ENCODE measurements around the gene PSMG1.
"Not testable (repeated sequence)": the region's sequence is repeated elsewhere in the genome, so short reads cannot be mapped to it uniquely, and the experiment has no call there.

The PSMG1 gene

DNA sequence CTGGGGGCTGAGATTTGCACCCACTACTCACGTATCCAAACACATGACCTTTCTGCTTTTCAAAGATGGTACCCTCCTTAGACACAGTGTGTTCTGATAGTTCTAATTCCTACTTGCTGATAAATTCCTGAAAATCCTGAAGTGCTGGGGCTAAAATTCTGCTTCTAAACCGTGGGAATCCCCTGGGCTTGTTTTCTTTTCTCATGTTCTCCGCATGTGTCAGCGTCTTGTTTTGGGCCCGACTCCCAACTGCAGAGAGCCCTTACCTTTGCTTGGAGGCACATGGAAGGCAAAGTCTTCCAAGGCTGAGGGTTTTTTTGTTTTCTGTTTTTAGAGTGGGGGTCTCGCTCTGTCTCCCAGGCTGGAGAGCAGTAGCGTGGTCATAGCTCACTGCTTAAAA lies 27.2 kb downstream of the PSMG1 start:
- no peak for DNase-seq (ENCODE audit: low spot score)

DNA sequence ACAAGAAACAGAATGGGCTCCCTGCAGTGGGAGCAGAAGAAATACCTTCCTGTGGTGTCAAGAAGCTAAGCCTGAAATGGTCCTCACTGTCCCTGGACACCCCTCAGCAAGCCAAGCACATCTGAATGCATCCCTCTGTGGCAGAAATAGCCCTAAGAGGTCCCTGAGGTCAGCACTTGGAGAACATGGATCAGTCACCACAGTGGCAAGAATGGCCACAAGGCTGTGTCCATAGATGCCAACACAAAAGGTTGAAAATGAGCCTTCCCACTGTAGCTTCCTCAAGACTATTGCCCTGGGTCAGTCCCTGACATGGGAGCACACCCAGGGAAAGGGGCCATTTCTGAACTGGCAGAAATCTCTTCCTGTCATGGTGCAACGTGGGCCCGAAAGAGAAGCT lies 27.7 kb downstream of the PSMG1 start:
- no peak for DNase-seq (ENCODE audit: low spot score)

DNA sequence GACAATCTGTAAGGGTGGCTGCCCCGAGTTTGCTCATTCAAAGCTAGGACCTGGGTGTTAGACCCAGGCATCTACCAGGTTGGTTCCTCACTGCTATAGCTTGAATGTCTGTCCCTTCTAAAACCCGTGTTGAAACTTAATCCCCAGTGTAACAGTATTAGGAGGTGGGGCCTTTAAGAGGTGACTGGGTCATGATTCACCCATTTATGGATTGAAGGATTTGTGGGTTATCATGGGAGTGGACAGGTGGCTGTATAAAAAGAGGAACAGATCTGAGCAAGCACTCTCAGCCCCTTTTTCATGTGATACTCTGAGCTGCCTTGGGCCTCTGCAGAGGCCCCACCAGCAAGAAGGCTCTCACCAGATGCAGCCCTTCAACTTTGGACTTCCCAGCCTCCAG lies 29.4 kb downstream of the PSMG1 start:
- no peak for DNase-seq (ENCODE audit: low spot score)

DNA sequence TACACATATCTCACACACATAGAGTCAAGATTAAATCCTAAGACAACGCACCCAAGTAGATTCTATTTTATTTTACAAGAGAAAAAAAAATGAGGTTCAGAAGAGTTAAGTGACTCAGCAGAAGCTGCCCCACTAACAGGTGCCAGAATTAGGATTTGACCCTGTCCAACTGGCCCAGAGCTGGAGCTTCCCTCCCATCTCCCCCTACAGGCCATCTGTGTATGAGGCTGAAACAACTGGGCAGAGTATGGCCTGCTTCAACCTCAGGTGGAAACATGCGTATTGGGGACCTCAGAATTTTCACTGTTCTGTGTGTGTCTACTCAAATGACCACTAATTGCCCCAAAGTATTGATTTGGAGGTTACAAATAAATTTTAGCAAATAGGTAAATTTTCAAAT lies 29.9 kb downstream of the PSMG1 start:
- DNase-seq (ENCODE audit: low spot score) = no peak

DNA sequence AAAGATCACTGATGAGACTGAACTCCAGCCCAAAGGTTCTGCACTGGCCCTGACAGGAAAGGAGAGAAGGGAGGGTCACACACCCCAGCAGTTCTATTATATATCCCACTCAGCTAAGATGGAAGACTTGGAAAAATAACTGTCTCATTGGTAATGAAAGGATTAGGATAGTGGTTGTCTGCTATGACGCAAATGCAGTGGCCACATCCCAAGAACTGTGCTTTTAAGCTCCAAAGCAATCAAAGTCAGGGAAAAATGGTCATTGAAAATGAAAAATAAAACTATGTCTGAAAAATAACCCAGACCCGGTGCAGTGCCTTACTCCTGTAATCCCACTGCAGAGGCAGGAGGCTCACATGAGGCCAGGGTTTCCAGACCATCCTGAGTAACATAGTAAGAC lies 31.0 kb downstream of the PSMG1 start:
- no peak for DNase-seq (ENCODE audit: low spot score)

DNA sequence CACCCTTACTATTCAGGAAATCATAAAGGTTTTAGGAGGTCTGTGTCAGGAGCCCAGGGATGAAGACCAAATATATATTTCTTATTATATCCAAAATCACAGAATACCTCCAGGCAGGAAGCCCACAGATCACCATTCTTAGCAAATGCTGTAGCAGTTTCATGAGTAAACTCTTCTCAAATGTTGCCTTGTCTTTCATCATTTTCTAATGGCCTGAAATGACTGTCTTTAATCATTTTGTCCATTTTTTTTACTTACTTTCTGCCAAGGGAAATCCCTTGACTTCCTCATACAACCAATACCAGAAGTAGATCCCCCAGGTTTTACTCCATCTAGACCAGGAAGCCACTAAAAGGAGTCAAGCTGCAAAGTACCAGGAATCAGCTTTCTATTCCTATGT lies 32.4 kb downstream of the PSMG1 start:
- DNase-seq (ENCODE audit: low spot score) = no peak

DNA sequence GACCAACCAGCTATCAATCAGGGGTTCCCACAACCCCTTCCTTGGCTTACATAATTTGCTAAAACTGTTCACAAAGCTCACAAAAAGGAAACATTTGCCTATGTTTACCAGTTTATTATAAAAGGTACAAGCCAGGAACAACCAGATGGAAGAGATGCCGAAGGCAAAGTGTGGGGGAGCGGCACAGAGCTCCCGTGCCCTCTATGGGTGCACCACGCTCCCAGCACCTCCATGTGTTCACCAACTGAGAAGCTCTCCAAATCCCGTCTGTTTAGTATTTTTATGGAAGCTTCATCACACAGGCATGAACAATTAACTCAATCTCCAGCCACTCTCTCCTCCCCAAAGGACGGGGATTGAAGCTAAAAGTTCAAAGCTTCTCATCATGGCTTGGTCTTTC lies 32.9 kb downstream of the PSMG1 start:
- DNase-seq (ENCODE audit: low spot score) = no peak

DNA sequence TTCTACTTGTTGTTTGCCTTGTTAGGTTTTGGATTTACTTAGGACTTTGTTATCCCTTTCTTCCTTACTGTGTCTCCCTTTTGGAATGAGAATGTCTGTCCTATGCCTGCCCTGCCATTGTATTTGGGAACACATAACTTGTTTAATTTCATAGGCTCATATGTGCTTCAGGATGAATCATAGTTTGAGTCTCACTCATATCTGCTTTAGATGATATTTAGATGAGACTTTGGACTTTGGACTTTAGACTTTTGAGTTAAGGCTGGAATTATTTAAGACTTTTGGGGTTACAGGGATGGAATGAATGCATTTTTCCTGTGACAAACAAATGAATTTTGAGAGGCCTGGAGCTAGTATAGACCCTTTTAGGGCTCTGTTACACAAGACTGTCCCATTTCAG lies 33.4 kb downstream of the PSMG1 start:
- no peak for DNase-seq (ENCODE audit: low spot score)

DNA sequence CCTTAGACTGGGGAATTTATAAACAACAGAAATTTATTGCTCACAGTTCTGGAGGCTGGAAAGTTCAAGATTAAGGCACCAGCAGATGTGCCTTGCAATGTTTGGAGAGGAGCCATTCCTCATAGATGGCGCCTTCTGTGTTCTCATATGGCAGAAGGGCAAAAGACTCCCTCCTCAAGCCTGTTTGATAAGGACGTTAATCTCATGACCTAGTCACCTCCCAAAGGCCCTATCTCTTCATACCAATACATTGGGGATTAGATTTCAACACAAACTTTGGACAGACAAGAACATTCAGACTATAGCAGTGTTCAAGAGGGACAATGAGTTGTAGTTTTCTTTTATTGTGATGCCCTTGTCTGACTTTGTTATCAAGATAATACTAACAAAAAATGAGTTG lies 34.3 kb downstream of the PSMG1 start:
- no peak for DNase-seq (ENCODE audit: low spot score)

DNA sequence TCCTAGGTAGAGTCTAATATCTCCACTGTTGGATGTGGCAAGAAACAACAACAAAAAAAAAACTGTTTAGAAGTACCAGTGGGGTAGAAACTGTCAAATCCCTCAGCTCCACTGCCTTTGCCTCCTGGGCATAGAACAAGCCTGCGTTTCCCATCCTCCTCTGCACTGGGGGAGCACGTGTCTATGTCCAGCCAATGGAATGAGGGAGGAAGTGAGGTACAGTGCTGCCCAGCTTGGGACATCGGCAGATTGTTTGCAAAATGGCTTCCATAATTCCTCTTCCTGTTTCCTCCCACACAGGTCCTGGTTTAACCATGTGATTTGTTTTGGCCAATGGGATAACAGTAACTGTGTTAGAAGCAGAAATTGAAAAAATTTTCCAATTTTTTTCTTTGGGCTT lies 39.1 kb downstream of the PSMG1 start:
- no peak for DNase-seq (ENCODE audit: low spot score)

DNA sequence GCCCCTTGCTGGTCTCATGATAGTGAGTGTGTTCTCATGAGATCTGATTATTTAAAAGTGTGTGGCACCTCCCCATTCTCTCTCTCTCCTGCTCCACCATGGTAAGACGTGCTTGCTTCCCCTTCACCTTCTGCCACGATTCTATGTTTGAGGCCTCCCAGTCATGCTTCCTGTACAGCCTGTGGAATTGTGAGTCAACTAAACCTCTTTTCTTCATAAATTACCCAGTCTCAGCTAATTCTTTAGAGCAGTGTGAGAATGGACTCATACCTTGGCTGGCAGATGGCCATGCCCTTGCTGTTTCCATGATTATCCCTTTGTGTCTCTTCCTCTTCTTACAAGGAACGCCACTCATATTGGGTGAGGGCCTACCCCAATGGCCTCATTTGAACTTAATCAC lies 40.3 kb downstream of the PSMG1 start:
- no peak for DNase-seq (ENCODE audit: low spot score)

DNA sequence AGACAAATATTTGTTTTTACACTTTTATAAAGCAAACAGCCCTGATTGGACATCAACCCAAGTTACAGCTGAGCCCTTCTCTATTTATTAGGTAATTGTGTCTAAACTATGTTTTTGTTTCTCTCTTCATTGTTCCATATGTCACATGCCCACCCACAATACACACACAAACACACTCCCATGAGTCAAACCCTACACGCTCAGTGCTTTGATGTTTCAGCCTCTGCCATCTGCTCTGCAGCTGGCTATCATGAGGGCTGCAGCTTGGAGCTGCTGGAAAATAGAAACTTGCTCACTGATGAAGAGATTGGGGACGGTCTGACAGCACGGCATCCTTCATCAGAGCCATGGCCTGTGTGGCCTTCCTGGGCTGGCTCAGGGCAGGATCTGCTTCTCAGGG lies 41.7 kb downstream of the PSMG1 start:
- no peak for DNase-seq (ENCODE audit: low spot score)

DNA sequence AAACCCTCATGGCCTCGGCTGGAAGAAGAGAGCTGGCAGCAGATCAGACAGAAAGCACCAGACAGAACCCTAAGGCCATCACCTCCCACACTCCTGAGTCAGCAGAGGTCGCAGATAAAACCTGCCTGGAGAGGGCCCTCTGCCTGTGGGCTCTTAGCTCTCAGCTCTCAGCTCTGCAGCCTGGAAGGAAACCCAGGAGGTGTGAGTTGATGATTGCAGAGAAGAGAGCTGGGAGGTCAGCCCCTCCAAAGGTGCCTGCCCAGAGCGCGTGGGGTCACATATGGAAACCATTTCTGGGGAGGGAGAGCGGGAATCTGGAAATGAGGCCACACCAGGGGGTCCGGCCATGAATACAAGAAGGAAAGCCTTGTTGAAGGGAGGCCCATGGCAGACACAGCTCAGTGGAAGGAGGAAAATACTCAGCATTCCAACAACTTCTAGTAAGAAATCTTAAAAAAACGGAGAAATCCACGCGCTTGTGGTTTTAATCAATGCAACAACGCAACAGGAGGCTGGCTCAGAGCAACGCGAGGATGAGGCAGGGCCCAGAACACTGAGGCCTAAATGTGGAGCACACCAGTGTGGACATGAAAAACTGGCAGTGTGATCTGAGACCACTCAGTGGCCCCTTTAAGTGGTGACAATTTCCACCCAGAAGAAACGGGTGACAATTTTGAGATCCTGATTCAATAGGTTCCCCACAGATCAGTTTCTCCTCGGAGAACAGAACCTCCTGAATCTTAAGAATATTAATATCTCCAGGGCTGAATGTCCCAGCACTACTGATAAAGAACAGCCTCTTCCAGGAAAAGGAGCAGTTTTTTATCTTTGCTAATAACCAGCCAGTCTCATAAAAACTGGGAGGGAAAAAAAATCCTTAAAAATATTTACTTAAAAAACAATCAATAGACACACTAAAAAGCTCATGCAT lies 45.7 kb downstream of the PSMG1 start:
- no peak for DNase-seq (ENCODE audit: low spot score)

DNA sequence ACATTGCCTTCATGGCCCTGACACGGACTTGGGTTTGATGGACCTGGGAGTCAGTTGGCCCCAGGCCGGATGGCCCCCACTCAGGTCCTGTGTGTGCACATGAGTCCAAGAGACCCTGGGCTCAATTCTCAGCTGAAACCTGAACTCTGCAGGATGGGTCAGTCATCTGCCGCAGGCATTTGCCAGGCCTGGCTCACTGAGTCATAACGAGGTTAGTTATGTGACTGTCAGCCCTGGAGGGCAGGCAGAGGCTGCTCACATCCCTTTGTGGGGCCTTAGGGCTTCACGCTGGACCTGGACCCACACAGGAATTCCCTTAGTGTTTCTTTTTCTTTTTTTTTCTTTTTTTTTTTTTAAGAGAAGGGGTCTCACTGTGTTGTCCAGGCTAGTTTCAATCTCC lies 46.5 kb downstream of the PSMG1 start:
- no peak for DNase-seq (ENCODE audit: low spot score)

DNA sequence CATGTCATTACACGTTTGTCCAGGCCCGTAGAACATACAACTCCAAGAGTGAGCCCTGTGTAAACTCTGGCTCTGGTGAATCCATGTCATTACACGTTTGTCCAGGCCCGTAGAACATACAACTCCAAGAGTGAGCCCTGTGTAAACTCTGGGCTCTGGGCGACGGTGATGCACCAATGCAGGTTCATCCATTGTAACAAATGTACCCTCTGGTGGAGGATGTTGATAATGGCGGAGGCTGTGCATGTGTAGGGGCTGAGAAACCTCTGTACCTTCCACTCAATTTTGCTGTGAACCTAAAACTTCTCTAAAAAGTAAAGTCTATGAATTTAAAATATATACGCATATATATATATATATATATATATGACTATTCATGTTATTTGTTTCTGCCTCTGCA lies 47.1 kb downstream of the PSMG1 start:
- not testable (repeated sequence) for DNase-seq (ENCODE audit: low spot score)

DNA sequence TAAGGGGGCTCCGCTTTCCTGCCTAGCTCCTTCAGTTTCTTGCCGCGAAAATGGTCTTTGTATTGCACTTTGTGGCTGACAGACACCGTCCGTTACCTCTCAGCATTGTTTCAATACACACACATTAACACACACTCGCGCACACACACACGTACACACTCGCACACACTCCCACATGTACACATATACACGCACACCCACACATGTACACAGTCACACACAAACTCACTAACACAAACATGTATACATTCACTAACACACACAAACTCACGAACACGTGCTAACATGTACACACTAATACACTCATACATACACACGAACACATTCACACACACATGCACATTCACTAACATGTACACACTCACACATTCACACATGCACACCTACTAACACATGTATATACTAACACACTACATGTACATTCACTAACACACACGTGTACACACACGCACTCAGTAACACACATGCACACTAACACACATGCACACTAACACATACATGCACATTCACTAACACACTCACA lies 48.9 kb downstream of the PSMG1 start:
- DNase-seq (ENCODE audit: low spot score) = no peak

DNA sequence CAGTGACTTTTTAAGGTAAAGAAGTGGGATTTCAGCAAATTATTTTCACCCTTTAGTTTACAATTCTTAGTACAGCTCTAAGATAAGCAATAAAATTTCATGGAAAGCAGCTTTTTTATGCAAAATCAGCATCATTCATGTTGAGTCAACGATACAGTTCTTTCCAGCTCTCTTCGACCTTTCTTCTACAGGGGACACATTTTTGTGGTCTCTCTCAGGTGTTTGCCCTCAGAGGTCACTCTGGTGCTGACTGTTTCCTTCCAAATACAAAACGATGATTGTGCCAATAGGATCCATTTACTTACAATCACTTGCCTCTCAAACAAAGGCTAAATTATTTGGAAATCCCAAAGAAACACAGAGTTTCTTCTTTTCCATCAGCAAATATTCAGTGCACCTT lies 51.0 kb downstream of the PSMG1 start:
- no peak for DNase-seq (ENCODE audit: low spot score)

DNA sequence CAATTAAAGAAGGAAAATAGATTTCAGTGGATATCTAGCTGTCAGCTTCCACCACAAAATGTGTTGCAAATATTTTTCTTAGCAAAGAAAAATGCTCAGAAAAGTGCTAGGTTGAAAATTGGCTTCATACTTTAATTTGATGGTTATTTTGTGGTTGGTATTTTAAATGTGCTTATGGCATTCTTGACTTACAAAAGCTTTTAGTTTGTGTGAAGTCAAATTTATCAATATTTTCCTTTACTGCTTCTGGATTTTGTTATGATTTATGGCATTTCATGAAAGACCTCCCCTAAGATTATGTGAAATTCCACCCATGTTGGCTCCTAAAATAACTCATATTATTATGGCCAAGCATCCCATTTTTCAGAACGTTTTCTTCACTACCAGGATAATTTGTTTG lies 51.5 kb downstream of the PSMG1 start:
- DNase-seq (ENCODE audit: low spot score) = no peak

DNA sequence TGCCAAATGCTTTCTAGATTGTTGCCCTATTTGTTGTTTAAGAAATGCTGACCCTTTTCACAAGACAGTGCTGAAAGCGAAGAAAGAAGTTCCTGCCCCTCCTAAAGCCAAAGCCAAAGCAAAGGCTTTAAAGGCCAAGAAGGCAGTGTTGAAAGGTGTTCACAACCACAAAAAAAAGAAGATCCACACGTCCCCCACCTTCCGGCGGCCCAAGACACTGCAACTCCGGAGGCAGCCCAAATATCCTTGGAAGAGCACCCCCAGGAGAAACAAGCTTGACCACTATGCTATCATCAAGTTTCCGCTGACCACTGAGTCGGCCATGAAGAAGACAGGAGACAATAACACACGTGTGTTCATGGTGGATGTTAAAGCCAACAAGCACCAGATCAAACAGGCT lies 55.7 kb downstream of the PSMG1 start:
- DNase-seq (ENCODE audit: low spot score) = no peak

DNA sequence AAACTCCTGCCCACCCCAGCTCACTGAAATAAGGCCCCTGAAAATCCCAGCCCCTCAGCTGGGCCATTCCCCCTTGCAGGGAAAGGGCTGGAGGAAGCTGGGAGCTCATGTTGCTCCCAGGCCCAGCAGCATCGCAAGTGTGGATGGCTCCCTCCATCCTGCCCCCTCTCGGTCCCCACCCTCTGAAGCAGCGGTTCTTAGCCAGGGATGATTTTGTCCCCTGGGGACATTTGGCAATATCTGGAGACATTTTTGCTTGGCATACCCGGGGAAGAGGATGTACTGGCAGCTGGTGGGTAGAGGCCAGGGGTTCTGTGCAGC lies 56.8 kb downstream of the PSMG1 start:
- DNase-seq (ENCODE audit: low spot score) = no peak

DNA sequence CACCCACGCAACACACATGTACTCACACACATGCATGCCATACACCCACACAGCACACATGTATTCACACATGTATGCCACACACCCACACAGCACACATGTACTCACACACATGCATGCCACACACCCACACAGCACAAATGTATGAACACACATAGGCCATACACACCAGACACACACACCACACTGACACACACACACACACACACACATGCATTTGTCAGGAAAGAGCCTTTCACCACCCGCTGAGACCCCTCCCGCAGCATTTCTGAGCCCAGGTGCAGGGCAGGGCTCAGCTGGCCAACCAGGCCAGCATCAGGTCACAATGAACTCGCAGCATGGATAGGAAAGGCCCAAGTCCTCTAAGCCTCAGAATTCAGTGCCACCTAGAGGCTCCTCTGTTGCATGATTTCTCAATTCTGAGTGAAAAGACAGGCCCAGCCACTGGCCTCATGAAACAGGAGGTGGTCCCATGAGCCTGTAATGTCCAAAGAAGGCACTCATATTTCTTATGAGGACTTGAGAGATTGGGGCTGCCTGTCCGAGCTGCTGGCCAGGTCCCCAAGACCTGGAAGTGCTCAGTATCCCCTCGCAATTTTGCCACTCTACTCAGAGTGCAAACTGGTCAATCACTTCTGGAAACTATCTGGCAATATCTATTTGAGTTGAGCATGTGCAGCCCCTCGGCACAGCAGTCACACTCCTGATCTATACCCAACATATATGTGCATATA lies 57.3 kb downstream of the PSMG1 start:
- peak; percentile 74 for DNase-seq (ENCODE audit: low spot score)

Measured in D341Med (cell line).